ENCODE results near the gene CERT1.

DNA sequence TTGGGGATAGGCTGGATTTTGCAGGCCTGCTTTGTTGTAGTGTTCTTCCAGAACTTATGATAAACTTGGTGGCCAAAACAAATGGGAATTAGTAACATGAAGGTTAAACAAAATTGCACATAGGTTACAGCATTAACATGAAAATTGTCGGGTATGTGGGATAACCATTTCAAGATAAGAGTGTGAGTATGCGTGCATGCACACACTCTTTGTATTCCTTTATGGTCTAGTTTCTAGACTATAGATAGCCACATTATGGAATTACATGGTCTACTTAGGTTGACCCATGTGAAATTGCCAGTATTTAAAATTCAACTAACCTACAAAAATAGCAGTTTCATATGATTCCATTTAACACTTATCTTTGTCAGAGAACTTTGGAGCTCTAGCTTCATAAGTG, 173.0 kb downstream of the CERT1 start:
- TF ChIP-seq EZH2phosphoT487 (IDR thresholded peaks at IDR 0.05; ENCODE audit: borderline replicate concordance, low read depth, low read length) = no peak
- TF ChIP-seq CTCF (conservative IDR thresholded peaks at IDR 0.05; ENCODE audit: low read length) = no peak

All from OCI-LY7 (cell line).